ENCODE data around the gene MEF2D. TPM values are rescaled to one million over a fixed set of nuclear protein-coding genes. Genes with fewer than 3 reads are reported as not detected.

Gene MEF2D
- total RNA-seq, 1 experiment from 2014 or later: 22.3 TPM

- no peaks in the 10 kb centered on the region for H3K27me3 ChIP-seq (ENCODE audit: low read length)
- no peaks in the 10 kb centered on the region for H3K9me2 ChIP-seq (replicated peaks; ENCODE audit: insufficient read depth, low read length)
- no peak overlapping the region for H2AFZ ChIP-seq (ENCODE audit: low read length)
- H3K27ac ChIP-seq (ENCODE audit: low read length): no peak overlapping the region
- H3K9me3 ChIP-seq (ENCODE audit: low read length): no peaks in the 10 kb centered on the region
- H3K4me2 ChIP-seq (ENCODE audit: low read depth, low read length, poor library complexity, severe bottlenecking): no peak overlapping the region
- H3K36me3 ChIP-seq (ENCODE audit: insufficient read depth, low read length): peaks cover 38% of the 10 kb centered on the region
- H3K9ac ChIP-seq (ENCODE audit: low read length): no peak overlapping the region
- no peaks in the 10 kb centered on the region for H4K20me1 ChIP-seq (ENCODE audit: insufficient read depth, low read depth, low read length)
- no peak overlapping the region for H3K4me3 ChIP-seq (ENCODE audit: low read length)
- H3K4me1 ChIP-seq (ENCODE audit: low read length): no peaks in the 10 kb centered on the region
- DNase-seq: no peak
- H3K79me2 ChIP-seq (ENCODE audit: low read length): no peaks in the 10 kb centered on the region
Observed at GRCh38 chr1:156471496-156472490, 28.8 kb downstream of the MEF2D start.

GRCh38 chr1:156470473-156470872 is 30.1 kb downstream of the MEF2D start:
- no peak for DNase-seq
- Histone ChIP-seq H3K4me1 (ENCODE audit: low read length) (no peaks in the 10 kb centered on the region), H3K36me3 (ENCODE audit: insufficient read depth, low read length) (peaks cover 32% of the 10 kb centered on the region), H3K27ac (ENCODE audit: low read length) (no peak overlapping the region), H4K20me1 (ENCODE audit: insufficient read depth, low read depth, low read length) (no peaks in the 10 kb centered on the region), H3K9me3 (ENCODE audit: low read length) (no peaks in the 10 kb centered on the region), H3K4me2 (ENCODE audit: low read depth, low read length, poor library complexity, severe bottlenecking) (no peak overlapping the region), H3K9me2 (replicated peaks; ENCODE audit: insufficient read depth, low read length) (no peaks in the 10 kb centered on the region), H3K4me3 (ENCODE audit: low read length) (no peak overlapping the region), H3K9ac (ENCODE audit: low read length) (no peak overlapping the region), H3K79me2 (ENCODE audit: low read length) (no peaks in the 10 kb centered on the region), H2AFZ (ENCODE audit: low read length) (no peak overlapping the region), H3K27me3 (ENCODE audit: low read length) (no peaks in the 10 kb centered on the region)

GRCh38 chr1:156468693-156469345 is 31.8 kb downstream of the MEF2D start:
- no peak overlapping the region for H3K27ac ChIP-seq (ENCODE audit: low read length)
- H2AFZ ChIP-seq (ENCODE audit: low read length): no peak overlapping the region
- no peaks in the 10 kb centered on the region for H3K4me1 ChIP-seq (ENCODE audit: low read length)
- H3K4me2 ChIP-seq (ENCODE audit: low read depth, low read length, poor library complexity, severe bottlenecking): no peak overlapping the region
- no peak overlapping the region for H3K4me3 ChIP-seq (ENCODE audit: low read length)
- no peaks in the 10 kb centered on the region for H3K79me2 ChIP-seq (ENCODE audit: low read length)
- no peaks in the 10 kb centered on the region for H3K9me2 ChIP-seq (replicated peaks; ENCODE audit: insufficient read depth, low read length)
- no peaks in the 10 kb centered on the region for H4K20me1 ChIP-seq (ENCODE audit: insufficient read depth, low read depth, low read length)
- H3K9ac ChIP-seq (ENCODE audit: low read length): no peak overlapping the region
- H3K36me3 ChIP-seq (ENCODE audit: insufficient read depth, low read length): peaks cover 31% of the 10 kb centered on the region
- H3K9me3 ChIP-seq (ENCODE audit: low read length): no peaks in the 10 kb centered on the region
- H3K27me3 ChIP-seq (ENCODE audit: low read length): no peaks in the 10 kb centered on the region
- DNase-seq: no peak

- Histone ChIP-seq H3K79me2 (ENCODE audit: low read length) (no peaks in the 10 kb centered on the region), H3K9me3 (ENCODE audit: low read length) (no peaks in the 10 kb centered on the region), H3K9ac (ENCODE audit: low read length) (no peak overlapping the region), H3K27me3 (ENCODE audit: low read length) (no peaks in the 10 kb centered on the region), H3K9me2 (replicated peaks; ENCODE audit: insufficient read depth, low read length) (no peaks in the 10 kb centered on the region), H3K36me3 (ENCODE audit: insufficient read depth, low read length) (peaks cover 27% of the 10 kb centered on the region), H2AFZ (ENCODE audit: low read length) (no peak overlapping the region), H4K20me1 (ENCODE audit: insufficient read depth, low read depth, low read length) (no peaks in the 10 kb centered on the region), H3K4me1 (ENCODE audit: low read length) (no peaks in the 10 kb centered on the region), H3K4me2 (ENCODE audit: low read depth, low read length, poor library complexity, severe bottlenecking) (no peak overlapping the region), H3K27ac (ENCODE audit: low read length) (no peak overlapping the region), H3K4me3 (ENCODE audit: low read length) (no peak overlapping the region)
- DNase-seq: no peak
Observed at GRCh38 chr1:156467906-156468305, 32.7 kb downstream of the MEF2D start.

GRCh38 chr1:156467385-156467784 is 33.2 kb downstream of the MEF2D start:
- Histone ChIP-seq H3K36me3 (ENCODE audit: insufficient read depth, low read length) (peaks cover 27% of the 10 kb centered on the region), H3K4me3 (ENCODE audit: low read length) (no peak overlapping the region), H3K4me1 (ENCODE audit: low read length) (no peaks in the 10 kb centered on the region), H3K27ac (ENCODE audit: low read length) (no peak overlapping the region), H2AFZ (ENCODE audit: low read length) (no peak overlapping the region), H3K27me3 (ENCODE audit: low read length) (no peaks in the 10 kb centered on the region), H4K20me1 (ENCODE audit: insufficient read depth, low read depth, low read length) (no peaks in the 10 kb centered on the region), H3K4me2 (ENCODE audit: low read depth, low read length, poor library complexity, severe bottlenecking) (no peak overlapping the region), H3K9me3 (ENCODE audit: low read length) (no peaks in the 10 kb centered on the region), H3K9ac (ENCODE audit: low read length) (no peak overlapping the region), H3K79me2 (ENCODE audit: low read length) (no peaks in the 10 kb centered on the region), H3K9me2 (replicated peaks; ENCODE audit: insufficient read depth, low read length) (no peaks in the 10 kb centered on the region)
- no peak for DNase-seq

GRCh38 chr1:156465747-156466365 is 34.7 kb downstream of the MEF2D start:
- Histone ChIP-seq H3K79me2 (ENCODE audit: low read length) (no peaks in the 10 kb centered on the region), H3K27me3 (ENCODE audit: low read length) (no peaks in the 10 kb centered on the region), H3K9me2 (replicated peaks; ENCODE audit: insufficient read depth, low read length) (no peaks in the 10 kb centered on the region), H3K9ac (ENCODE audit: low read length) (no peak overlapping the region), H3K4me3 (ENCODE audit: low read length) (no peak overlapping the region), H2AFZ (ENCODE audit: low read length) (no peak overlapping the region), H4K20me1 (ENCODE audit: insufficient read depth, low read depth, low read length) (no peaks in the 10 kb centered on the region), H3K36me3 (ENCODE audit: insufficient read depth, low read length) (peaks cover 17% of the 10 kb centered on the region), H3K9me3 (ENCODE audit: low read length) (no peaks in the 10 kb centered on the region), H3K4me2 (ENCODE audit: low read depth, low read length, poor library complexity, severe bottlenecking) (no peak overlapping the region), H3K4me1 (ENCODE audit: low read length) (no peaks in the 10 kb centered on the region), H3K27ac (ENCODE audit: low read length) (no peak overlapping the region)
- DNase-seq: peak; percentile 63

GRCh38 chr1:156464825-156465452 is 35.6 kb downstream of the MEF2D start:
- DNase-seq: no peak
- Histone ChIP-seq H4K20me1 (ENCODE audit: insufficient read depth, low read depth, low read length) (no peaks in the 10 kb centered on the region), H3K4me1 (ENCODE audit: low read length) (no peaks in the 10 kb centered on the region), H3K9me2 (replicated peaks; ENCODE audit: insufficient read depth, low read length) (no peaks in the 10 kb centered on the region), H3K9me3 (ENCODE audit: low read length) (no peaks in the 10 kb centered on the region), H3K79me2 (ENCODE audit: low read length) (no peaks in the 10 kb centered on the region), H2AFZ (ENCODE audit: low read length) (no peak overlapping the region), H3K27ac (ENCODE audit: low read length) (no peak overlapping the region), H3K27me3 (ENCODE audit: low read length) (no peaks in the 10 kb centered on the region), H3K9ac (ENCODE audit: low read length) (no peak overlapping the region), H3K4me3 (ENCODE audit: low read length) (no peak overlapping the region), H3K36me3 (ENCODE audit: insufficient read depth, low read length) (peaks cover 11% of the 10 kb centered on the region; the same call in 1 of the 2 replicates), H3K4me2 (ENCODE audit: low read depth, low read length, poor library complexity, severe bottlenecking) (no peak overlapping the region)

- Histone ChIP-seq H3K27me3 (ENCODE audit: low read length) (no peaks in the 10 kb centered on the region), H3K4me3 (ENCODE audit: low read length) (no peak overlapping the region), H3K9me3 (ENCODE audit: low read length) (no peaks in the 10 kb centered on the region), H2AFZ (ENCODE audit: low read length) (no peak overlapping the region), H3K4me1 (ENCODE audit: low read length) (no peaks in the 10 kb centered on the region), H4K20me1 (ENCODE audit: insufficient read depth, low read depth, low read length) (no peaks in the 10 kb centered on the region), H3K36me3 (ENCODE audit: insufficient read depth, low read length) (peaks cover 5% of the 10 kb centered on the region; the same call in 1 of the 2 replicates), H3K9me2 (replicated peaks; ENCODE audit: insufficient read depth, low read length) (no peaks in the 10 kb centered on the region), H3K9ac (ENCODE audit: low read length) (no peak overlapping the region), H3K79me2 (ENCODE audit: low read length) (no peaks in the 10 kb centered on the region), H3K4me2 (ENCODE audit: low read depth, low read length, poor library complexity, severe bottlenecking) (no peak overlapping the region), H3K27ac (ENCODE audit: low read length) (no peak overlapping the region)
- DNase-seq: no peak
Observed at GRCh38 chr1:156464335-156464734, 36.2 kb downstream of the MEF2D start.

All from Karpas-422 (cell line).